IMR-90 (cell line): Measurements from ENCODE around the gene TRPM6. TPM values are rescaled to one million over a fixed set of nuclear protein-coding genes. Genes with fewer than 3 reads are reported as not detected.

Source experiments
- ATAC-seq: fragments of 200-7000 bp; cut with Tn5 transposase; 2 replicates; pipeline ENCODE4 v1.9.1; 2020; ENCODE audit warnings: low read depth, mild to moderate bottlenecking, moderate library complexity
- BruUV-seq: library from RNA; stranded (reverse); fragments of 400-500 nt; replicated peaks from 2 replicates; lab custom pipeline; 2021; lab: Mats Ljungman, UMichigan
- CTCF ChIA-PET: fragments of 300-600 bp; formaldehyde crosslinking; extraction: SDS; loops from one replicate; lab custom pipeline; 2021; ENCODE audit warnings: antibody characterized with exemption; lab: Yijun Ruan, JAX
- POLR2A ChIA-PET: fragments of 300-600 bp; sonication (Branson Sonifier 250); formaldehyde crosslinking; loops from one replicate; lab custom pipeline; 2022; ENCODE audit warnings: antibody characterized with exemption; ENCODE audit not compliant: unreplicated experiment; lab: Charles Lee
- DNase-seq: peaks from one replicate; pipeline ENCODE4 v3.0.0; 2013
- H2AFZ ChIP-seq: replicated peaks from 2 replicates; pipeline ENCODE3; 2013; ENCODE audit warnings: low read length, mild to moderate bottlenecking; ENCODE audit not compliant: poor library complexity
- H2AK5ac ChIP-seq: 2 replicates; pipeline ENCODE4 v1.6.1; 2013; ENCODE audit warnings: low read depth, low read length, inconsistent platforms
- H2AK9ac ChIP-seq: replicated peaks from 2 replicates; pipeline ENCODE3; 2013; ENCODE audit warnings: mild to moderate bottlenecking, low read depth, low read length, moderate library complexity; ENCODE audit not compliant: poor library complexity
- H2BK120ac ChIP-seq: 2 replicates; pipeline ENCODE4 v1.6.1; 2013; ENCODE audit warnings: low read depth, low read length, inconsistent platforms
- H2BK15ac ChIP-seq: 3 replicates; pipeline ENCODE4 v1.6.1; 2013; ENCODE audit warnings: low read depth, low read length, inconsistent platforms
- H2BK20ac ChIP-seq: 2 replicates; pipeline ENCODE4 v1.6.1; 2013; ENCODE audit warnings: low read depth, mild to moderate bottlenecking, inconsistent platforms, low read length, moderate library complexity
- H2BK5ac ChIP-seq: 2 replicates; pipeline ENCODE4 v1.6.1; 2013; ENCODE audit warnings: mild to moderate bottlenecking, low read depth, low read length, inconsistent platforms; ENCODE audit not compliant: poor library complexity, severe bottlenecking
- H3K14ac ChIP-seq: replicated peaks from 2 replicates; pipeline ENCODE4 v1.6.1; 2013; ENCODE audit warnings: low read depth, low read length, inconsistent platforms
- H3K18ac ChIP-seq: 2 replicates; pipeline ENCODE4 v1.6.1; 2013; ENCODE audit warnings: low read depth, low read length, control low read depth
- H3K23ac ChIP-seq: 2 replicates; pipeline ENCODE4 v1.6.1; 2013; ENCODE audit warnings: low read depth, low read length, inconsistent platforms
- H3K27ac ChIP-seq: 2 replicates; pipeline ENCODE4 v1.5.1; 2013; ENCODE audit warnings: mild to moderate bottlenecking, control low read depth, low read length; ENCODE audit not compliant: insufficient read depth
- H3K27me3 ChIP-seq: 2 replicates; pipeline ENCODE4 v1.6.1; 2013; ENCODE audit warnings: low read length; ENCODE audit not compliant: control insufficient read depth, insufficient read depth
- H3K36me3 ChIP-seq: 2 replicates; pipeline ENCODE4 v1.6.1; 2013; ENCODE audit warnings: low read length, mixed read lengths; ENCODE audit not compliant: control insufficient read depth, insufficient read depth
- H3K4ac ChIP-seq: 2 replicates; pipeline ENCODE4 v1.6.1; 2013; ENCODE audit warnings: low read depth, low read length, inconsistent platforms
- H3K4me1 ChIP-seq: 2 replicates; pipeline ENCODE4 v1.6.1; 2013; ENCODE audit warnings: low read length, mixed read lengths; ENCODE audit not compliant: control insufficient read depth, insufficient read depth
- H3K4me2 ChIP-seq: 2 replicates; pipeline ENCODE4 v1.6.1; 2013; ENCODE audit warnings: low read depth, mild to moderate bottlenecking, control low read depth, low read length, moderate library complexity
- H3K4me3 ChIP-seq: 2 replicates; pipeline ENCODE4 v1.5.1; 2013; ENCODE audit warnings: low read depth, mild to moderate bottlenecking, control low read depth, low read length, moderate library complexity; ENCODE audit not compliant: insufficient read depth
- H3K56ac ChIP-seq: 2 replicates; pipeline ENCODE4 v1.6.1; 2013; ENCODE audit warnings: low read length, inconsistent platforms; ENCODE audit not compliant: insufficient read depth; ENCODE audit errors: extremely low read depth
- H3K79me1 ChIP-seq, 2 experiments: 2 replicates each; pipeline ENCODE4 v1.6.1; 2013; ENCODE audit warnings: low read length in 2 of 2, inconsistent platforms in 1 of 2, low read depth in 1 of 2
- H3K9ac ChIP-seq: 2 replicates; pipeline ENCODE4 v1.6.1; 2013; ENCODE audit warnings: low read depth, low read length, control low read depth
- H3K9me1 ChIP-seq: 2 replicates; pipeline ENCODE4 v1.6.1; 2013; ENCODE audit warnings: low read length, inconsistent platforms; ENCODE audit not compliant: insufficient read depth
- H3K9me3 ChIP-seq: 2 replicates; pipeline ENCODE4 v1.6.1; 2013; ENCODE audit warnings: low read length; ENCODE audit not compliant: control insufficient read depth, insufficient read depth
- H4K20me1 ChIP-seq: 2 replicates; pipeline ENCODE4 v1.6.1; 2013; ENCODE audit warnings: low read length, inconsistent platforms; ENCODE audit not compliant: insufficient read depth
- H4K5ac ChIP-seq: 2 replicates; pipeline ENCODE4 v1.6.1; 2013; ENCODE audit warnings: mild to moderate bottlenecking, low read depth, low read length, control low read depth
- H4K8ac ChIP-seq, 2 experiments: 2 replicates each; pipeline ENCODE4 v1.6.1; 2013; ENCODE audit warnings: low read depth in 2 of 2, low read length in 2 of 2, control low read depth in 1 of 2, inconsistent platforms in 1 of 2
- H4K91ac ChIP-seq: 2 replicates; pipeline ENCODE4 v1.6.1; 2013; ENCODE audit warnings: low read depth, low read length, inconsistent platforms; ENCODE audit not compliant: insufficient read depth
- BHLHE40 ChIP-seq: fragments of 150-350 bp; IDR thresholded peaks from 2 replicates; pipeline ENCODE4 v1.6.1; 2016; ENCODE audit warnings: mild to moderate bottlenecking, low read depth, low read length
- CEBPB ChIP-seq: IDR thresholded peaks from 2 replicates; pipeline ENCODE4 v1.6.1; 2012; ENCODE audit warnings: low read depth, low read length, improper control_type of control experiment
- CHD1 ChIP-seq: IDR thresholded peaks from 2 replicates; pipeline ENCODE4 v1.6.1; 2012; ENCODE audit warnings: low read depth, low read length, improper control_type of control experiment
- CTCF ChIP-seq: conservative IDR thresholded peaks from 2 replicates; pipeline ENCODE4 v1.5.1; 2012; ENCODE audit warnings: mild to moderate bottlenecking, low read depth, low read length, improper control_type of control experiment
- FOS ChIP-seq: fragments of 150-350 bp; IDR thresholded peaks from 2 replicates; pipeline ENCODE4 v1.6.1; 2016; ENCODE audit warnings: low read depth, low read length
- MAFK ChIP-seq: IDR thresholded peaks from 2 replicates; pipeline ENCODE4 v1.6.1; 2012; ENCODE audit warnings: low read depth, low read length, improper control_type of control experiment
- MAZ ChIP-seq: IDR thresholded peaks from 2 replicates; pipeline ENCODE4 v1.6.1; 2012; ENCODE audit warnings: low read depth, mild to moderate bottlenecking, low read length, improper control_type of control experiment, moderate library complexity, borderline replicate concordance
- MXI1 ChIP-seq: IDR thresholded peaks from 2 replicates; pipeline ENCODE4 v1.6.1; 2012; ENCODE audit warnings: low read depth, mild to moderate bottlenecking, low read length, moderate library complexity, borderline replicate concordance
- NFE2L2 ChIP-seq: fragments of 150-350 bp; IDR thresholded peaks from 2 replicates; pipeline ENCODE4 v1.6.1; 2016; ENCODE audit warnings: low read depth, mild to moderate bottlenecking, low read length
- POLR2A ChIP-seq: IDR thresholded peaks from 2 replicates; pipeline ENCODE4 v1.6.1; 2012; ENCODE audit warnings: mild to moderate bottlenecking, low read depth, low read length
- RAD21 ChIP-seq: IDR thresholded peaks from 2 replicates; pipeline ENCODE4 v1.6.1; 2012; ENCODE audit warnings: low read length, improper control_type of control experiment
- RCOR1 ChIP-seq: IDR thresholded peaks from 2 replicates; pipeline ENCODE4 v1.6.1; 2012; ENCODE audit warnings: mild to moderate bottlenecking, low read length, improper control_type of control experiment; ENCODE audit not compliant: insufficient replicate concordance
- RFX5 ChIP-seq: IDR thresholded peaks from 2 replicates; pipeline ENCODE4 v1.8.0; 2012; ENCODE audit warnings: low read depth, mild to moderate bottlenecking, low read length, moderate library complexity
- SMC3 ChIP-seq: fragments of 150-350 bp; IDR thresholded peaks from 2 replicates; pipeline ENCODE4 v1.6.1; 2016; ENCODE audit warnings: low read depth, mild to moderate bottlenecking, antibody characterized with exemption, low read length, moderate library complexity
- WGBS, 2 experiments: methylation state at CpG; one replicate each; pipeline versions ENCODE4 v1.1.5 to v1.1.7; 2013; ENCODE audit warnings: missing lambda C conversion rate in 2 of 2; ENCODE audit not compliant: insufficient read length in 1 of 2; ENCODE audit errors: extremely low coverage in 2 of 2; 5-methylcytosine and 5-hydroxymethylcytosine counted together
- dilution Hi-C: fragments of 300-500 bp; cut with HindIII; formaldehyde crosslinking; loops from one replicate; pipeline ENCODE4 v1.14.3; 2018; ENCODE audit warnings: low sequenced_read_pairs; ENCODE audit not compliant: unreplicated experiment
- in situ Hi-C: fragments of 300-500 bp; cut with MboI; formaldehyde crosslinking; loops from 3 replicates; pipeline ENCODE4 v1.14.3; 2019; ENCODE audit warnings: low sequenced_read_pairs, inconsistent platforms, mixed read lengths
- intact Hi-C: fragments of 100-400 bp; cut with micrococcal nuclease; formaldehyde crosslinking; loops from 2 replicates; pipeline ENCODE4 v1.10.0; 2022
- polyA plus RNA-seq, 3 experiments: library from polyadenylated mRNA; depleted of rRNA; stranded (reverse); fragments of >200 nt; gene quantifications; 2 replicates each; pipeline ENCODE4 v1.2.3, GENCODE V29; 2012; ENCODE audit warnings: low replicate concordance in 1 of 3
- total RNA-seq: library from RNA; depleted of rRNA; stranded (reverse); fragments of >200 nt; gene quantifications from 2 replicates; pipeline ENCODE4 v1.2.3, GENCODE V29; 2012
- TF ChIP-seq, protein P1 (sequence below): fragments of 150-350 bp; IDR thresholded peaks from 2 replicates; pipeline ENCODE4 v1.6.1; 2017; ENCODE audit warnings: mild to moderate bottlenecking, antibody characterized with exemption, low read length, low read depth
- TF ChIP-seq, protein P2 (sequence below): fragments of 150-350 bp; IDR thresholded peaks from 2 replicates; pipeline ENCODE4 v1.6.1; 2016; ENCODE audit warnings: low read depth, mild to moderate bottlenecking, low read length, moderate library complexity, borderline replicate concordance

Gene TRPM6
- total and polyA plus RNA-seq, 2 of the 4 experiments (the other 2 are of a cell fraction) = under 0.01 to 0.02 TPM

GRCh38 chr9:74696520-74696919 is 191.2 kb downstream of the TRPM6 start:
- Histone ChIP-seq H3K9me1 (no peaks in the 10 kb centered on the region), H2BK15ac (no peak overlapping the region), H3K23ac (no peak overlapping the region), H3K4me3 (no peak overlapping the region), H3K27ac (no peak overlapping the region), H3K4ac (no peak overlapping the region), H3K4me1 (no peaks in the 10 kb centered on the region), H3K56ac (no peak overlapping the region), H3K9me3 (no peaks in the 10 kb centered on the region), H2BK20ac (no peak overlapping the region), H2BK120ac (no peak overlapping the region), H2AK5ac (no peak overlapping the region), H3K14ac (no peak overlapping the region), H4K5ac (no peak overlapping the region), H3K79me1 (no peaks in the 10 kb centered on the region), H3K18ac (no peak overlapping the region), H4K20me1 (no peaks in the 10 kb centered on the region), H4K91ac (no peak overlapping the region), H2AFZ (no peak overlapping the region), H2AK9ac (no peak overlapping the region), H3K9ac (no peak overlapping the region), H3K27me3 (no peaks in the 10 kb centered on the region), H4K8ac (no peak overlapping the region), H2BK5ac (no peak overlapping the region), H3K36me3 (no peaks in the 10 kb centered on the region), H3K4me2 (no peak overlapping the region)
- no TSS peak for BruUV-seq
- TF ChIP-seq CTCF (no peak), FOS (no peak), POLR2A (no peak), MAZ (no peak), CEBPB (no peak), SMC3 (no peak), MXI1 (no peak), BHLHE40 (no peak), RAD21 (no peak), NFE2L2 (no peak), CHD1 (no peak), MAFK (no peak), RFX5 (no peak), RCOR1 (no peak)
- TF ChIP-seq, protein P1, sequence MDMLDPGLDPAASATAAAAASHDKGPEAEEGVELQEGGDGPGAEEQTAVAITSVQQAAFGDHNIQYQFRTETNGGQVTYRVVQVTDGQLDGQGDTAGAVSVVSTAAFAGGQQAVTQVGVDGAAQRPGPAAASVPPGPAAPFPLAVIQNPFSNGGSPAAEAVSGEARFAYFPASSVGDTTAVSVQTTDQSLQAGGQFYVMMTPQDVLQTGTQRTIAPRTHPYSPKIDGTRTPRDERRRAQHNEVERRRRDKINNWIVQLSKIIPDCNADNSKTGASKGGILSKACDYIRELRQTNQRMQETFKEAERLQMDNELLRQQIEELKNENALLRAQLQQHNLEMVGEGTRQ = no peak
- TF ChIP-seq, protein P2, sequence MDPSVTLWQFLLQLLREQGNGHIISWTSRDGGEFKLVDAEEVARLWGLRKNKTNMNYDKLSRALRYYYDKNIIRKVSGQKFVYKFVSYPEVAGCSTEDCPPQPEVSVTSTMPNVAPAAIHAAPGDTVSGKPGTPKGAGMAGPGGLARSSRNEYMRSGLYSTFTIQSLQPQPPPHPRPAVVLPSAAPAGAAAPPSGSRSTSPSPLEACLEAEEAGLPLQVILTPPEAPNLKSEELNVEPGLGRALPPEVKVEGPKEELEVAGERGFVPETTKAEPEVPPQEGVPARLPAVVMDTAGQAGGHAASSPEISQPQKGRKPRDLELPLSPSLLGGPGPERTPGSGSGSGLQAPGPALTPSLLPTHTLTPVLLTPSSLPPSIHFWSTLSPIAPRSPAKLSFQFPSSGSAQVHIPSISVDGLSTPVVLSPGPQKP = no peak
- intact Hi-C loops (no loop called here), dilution Hi-C loops (no loop called here), in situ Hi-C loops (no loop called here)
- ChIA-PET CTCF (no interaction called here), POLR2A (no interaction called here)
- DNase-seq (no peak), ATAC-seq (no peak)
- no CpG with 5 or more reads among the region's 1 CpG for WGBS, 2 experiments
